Lung (tissue), 12 donors: Measurements from ENCODE around the gene INTS11. TPM values are rescaled to one million over a fixed set of nuclear protein-coding genes. Genes with fewer than 3 reads are reported as not detected.

Experiments used
- ATAC-seq: fragments of 200-7000 bp; cut with Tn5 transposase; one replicate; pipeline ENCODE4 v1.9.1; 2020; ENCODE audit warnings: moderate number of reproducible peaks; ENCODE audit not compliant: insufficient read depth, low FRiP score
- DNase-seq, 3 donors: peaks; one replicate each; pipeline ENCODE4 v3.0.0-alpha.2; 2013 to 2017
- H3K27ac ChIP-seq, 2 donors: one replicate each; pipeline ENCODE4 v1.5.1; 2013; ENCODE audit warnings: mild to moderate bottlenecking in 2 of 2, moderate library complexity in 2 of 2, control low read depth in 1 of 2, inconsistent platforms in 1 of 2, low read depth in 1 of 2, low read length in 1 of 2
- H3K27me3 ChIP-seq, 3 donors: one replicate each; pipeline ENCODE4 v1.5.1; 2013; ENCODE audit warnings: low read length in 2 of 3; ENCODE audit not compliant: control insufficient read depth in 3 of 3, insufficient read depth in 3 of 3
- H3K36me3 ChIP-seq, 4 donors: one replicate each; pipeline ENCODE4 v1.5.1; 2013; ENCODE audit warnings: low read length in 4 of 4, mild to moderate bottlenecking in 1 of 4, moderate library complexity in 1 of 4; ENCODE audit not compliant: control insufficient read depth in 4 of 4, insufficient read depth in 4 of 4
- H3K4me1 ChIP-seq, 5 donors: one replicate each; pipeline ENCODE4 v1.5.1; 2013; ENCODE audit warnings: low read length in 5 of 5, mild to moderate bottlenecking in 2 of 5, moderate library complexity in 1 of 5; ENCODE audit not compliant: control insufficient read depth in 5 of 5, insufficient read depth in 5 of 5
- H3K4me3 ChIP-seq: one replicate; pipeline ENCODE4 v1.5.1; 2013; ENCODE audit warnings: mild to moderate bottlenecking, control low read depth, moderate library complexity
- H3K9ac ChIP-seq, 2 donors: one replicate each; pipeline ENCODE4 v1.5.1; 2013; ENCODE audit warnings: low read length in 2 of 2, control low read depth in 1 of 2; ENCODE audit not compliant: insufficient read depth in 1 of 2
- H3K9me3 ChIP-seq, 4 donors: one replicate each; pipeline ENCODE4 v1.5.1; 2013; ENCODE audit warnings: low read length in 3 of 4, mild to moderate bottlenecking in 1 of 4, moderate library complexity in 1 of 4; ENCODE audit not compliant: control insufficient read depth in 4 of 4, insufficient read depth in 3 of 4
- WGBS, 2 donors: extraction: QIAGEN DNeasy Blood & Tissue Kit; methylation state at CpG; one replicate each; pipeline ENCODE4 v1.1.7; 2013; 5-methylcytosine and 5-hydroxymethylcytosine counted together
- polyA plus RNA-seq, 2 donors: library from polyadenylated mRNA; stranded (reverse); fragments of 200-250 nt; gene quantifications; one replicate each; pipeline ENCODE4 v1.2.1, GENCODE V29; 2013
- total RNA-seq, 2 donors: library from RNA; depleted of rRNA in 1 of 2; stranded (reverse); fragments of >200 nt in 1 of 2; gene quantifications; one replicate each; pipeline ENCODE4 v1.2.1, GENCODE V29; 2014 to 2021
- TF ChIP-seq, protein P1 (sequence below): IDR thresholded peaks from 2 replicates; pipeline ENCODE4 v1.5.1; 2012; ENCODE audit warnings: mild to moderate bottlenecking; ENCODE audit errors: control extremely low read depth, extremely low read depth
- donor health status: control.
- donor health status: control.
- donor health status: Bipolar disorder and iron deficiency.
- donor health status: healthy.
- donor health status: DM: yes; HTN: yes; CAD: no.

INTS11 gene
- total and polyA plus RNA-seq, 4 donors, result 89.8 to 130 (median 96.7) TPM

DNA sequence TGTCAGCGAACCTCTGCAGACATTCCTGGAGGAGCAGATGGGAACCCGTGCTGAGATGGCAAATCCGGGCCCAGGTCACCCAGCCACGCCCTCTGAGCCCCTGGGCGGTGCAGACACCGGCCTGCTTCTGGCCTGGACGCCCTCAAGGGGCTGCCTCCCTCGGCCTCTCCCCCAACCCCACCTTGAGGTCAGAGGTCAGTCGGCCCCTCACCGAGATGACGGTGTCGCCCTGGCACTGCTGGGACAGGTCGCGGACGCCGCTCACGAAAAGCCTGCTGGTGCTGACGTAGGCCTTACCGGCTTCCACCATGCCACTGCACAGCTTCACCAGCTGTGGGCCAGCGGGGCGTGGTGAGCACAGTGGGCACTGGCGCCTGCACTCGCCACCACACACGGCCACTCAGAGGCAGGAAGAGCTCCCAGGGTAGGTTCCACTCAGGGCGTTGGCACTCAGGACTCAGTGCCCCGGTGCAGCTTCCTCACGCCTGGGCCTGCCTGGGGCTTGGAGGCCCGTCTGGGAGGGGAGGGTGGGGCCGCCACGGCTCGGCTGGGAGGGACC, 21.4 kb downstream of the INTS11 start:
- H3K9ac ChIP-seq, result no peak overlapping the region
- ATAC-seq (no peak), DNase-seq (no peak)
- H3K4me3 ChIP-seq, result no peak overlapping the region
- no peaks in the 10 kb centered on the region for H3K9me3 ChIP-seq
- no peaks in the 10 kb centered on the region for H3K27me3 ChIP-seq
- peaks cover 11 to 30% (median 17%) of the 10 kb centered on the region in 5 donors for H3K4me1 ChIP-seq
- TF ChIP-seq, protein P1, sequence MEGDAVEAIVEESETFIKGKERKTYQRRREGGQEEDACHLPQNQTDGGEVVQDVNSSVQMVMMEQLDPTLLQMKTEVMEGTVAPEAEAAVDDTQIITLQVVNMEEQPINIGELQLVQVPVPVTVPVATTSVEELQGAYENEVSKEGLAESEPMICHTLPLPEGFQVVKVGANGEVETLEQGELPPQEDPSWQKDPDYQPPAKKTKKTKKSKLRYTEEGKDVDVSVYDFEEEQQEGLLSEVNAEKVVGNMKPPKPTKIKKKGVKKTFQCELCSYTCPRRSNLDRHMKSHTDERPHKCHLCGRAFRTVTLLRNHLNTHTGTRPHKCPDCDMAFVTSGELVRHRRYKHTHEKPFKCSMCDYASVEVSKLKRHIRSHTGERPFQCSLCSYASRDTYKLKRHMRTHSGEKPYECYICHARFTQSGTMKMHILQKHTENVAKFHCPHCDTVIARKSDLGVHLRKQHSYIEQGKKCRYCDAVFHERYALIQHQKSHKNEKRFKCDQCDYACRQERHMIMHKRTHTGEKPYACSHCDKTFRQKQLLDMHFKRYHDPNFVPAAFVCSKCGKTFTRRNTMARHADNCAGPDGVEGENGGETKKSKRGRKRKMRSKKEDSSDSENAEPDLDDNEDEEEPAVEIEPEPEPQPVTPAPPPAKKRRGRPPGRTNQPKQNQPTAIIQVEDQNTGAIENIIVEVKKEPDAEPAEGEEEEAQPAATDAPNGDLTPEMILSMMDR, result no peak
- no peak overlapping the region for H3K27ac ChIP-seq
- 84 to 85% methylated on average over 27 to 31 of the region's 31 CpGs for WGBS, 2 donors
- H3K36me3 ChIP-seq, result peaks cover 0 to 4% (median 0%) of the 10 kb centered on the region in 4 donors

DNA sequence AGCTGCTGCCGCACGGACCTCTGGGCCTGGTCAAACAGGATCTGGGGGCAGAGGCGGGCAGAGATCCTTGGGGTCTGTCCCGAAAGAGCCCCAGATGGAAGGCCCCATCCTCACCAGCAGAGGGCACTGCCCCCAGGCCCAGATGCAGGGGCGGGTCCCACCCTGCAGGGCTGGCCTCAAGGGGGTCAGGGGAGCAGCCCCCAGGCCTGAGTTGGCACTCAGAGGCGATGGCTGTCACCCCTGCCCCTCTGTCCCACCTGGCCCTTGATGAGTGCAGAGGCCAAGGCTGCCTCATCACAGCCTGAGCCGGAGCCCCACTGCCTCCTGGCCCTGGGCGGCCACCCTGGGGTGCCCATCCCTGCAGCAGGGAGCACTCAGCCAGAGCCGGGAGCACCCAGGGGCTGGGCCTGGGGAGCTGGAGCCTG, 22.4 kb downstream of the INTS11 start:
- no peak for DNase-seq
- Histone ChIP-seq H3K4me1 (peaks cover 11 to 28% (median 15%) of the 10 kb centered on the region in 5 donors), H3K4me3 (no peak overlapping the region), H3K36me3 (peaks cover 0 to 8% (median 0%) of the 10 kb centered on the region in 4 donors), H3K27ac (no peak overlapping the region), H3K9ac (no peak overlapping the region), H3K27me3 (no peaks in the 10 kb centered on the region), H3K9me3 (no peaks in the 10 kb centered on the region)
- no peak for ATAC-seq
- TF ChIP-seq, protein P1, result no peak
- WGBS, 2 donors, result 93 to 94% methylated on average over 8 to 9 of the region's 9 CpGs

DNA sequence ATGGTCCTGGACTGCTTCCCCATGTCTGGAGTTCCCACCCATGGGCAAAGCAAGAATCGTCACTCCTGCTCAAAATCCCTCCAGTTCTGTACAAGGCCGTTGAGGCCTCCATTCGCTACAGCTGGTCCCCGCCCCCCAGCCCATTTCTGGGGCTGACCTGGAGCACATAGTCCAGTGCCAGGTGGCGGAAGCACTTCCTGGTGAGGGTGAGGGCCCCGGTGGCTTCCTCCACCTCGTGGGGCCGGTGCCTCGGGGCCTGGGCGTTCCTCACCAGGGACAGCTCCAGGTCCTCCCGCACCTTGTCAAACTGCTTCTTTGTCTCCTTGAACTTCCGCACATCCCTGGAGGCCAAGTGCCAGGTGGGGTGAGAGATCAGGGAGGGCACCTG, 24.1 kb downstream of the INTS11 start:
- TF ChIP-seq, protein P1, result no peak
- no peak overlapping the region for H3K27ac ChIP-seq
- H3K9ac ChIP-seq, result no peak overlapping the region
- DNase-seq, result no peak
- H3K36me3 ChIP-seq, result peaks cover 0 to 14% (median 4%) of the 10 kb centered on the region in 4 donors
- H3K4me1 ChIP-seq, result peaks cover 2 to 13% (median 4%) of the 10 kb centered on the region in 5 donors
- WGBS, 2 donors, result 86 to 90% methylated on average over 12 of the region's 12 CpGs
- no peak overlapping the region for H3K4me3 ChIP-seq
- no peaks in the 10 kb centered on the region for H3K9me3 ChIP-seq
- no peaks in the 10 kb centered on the region for H3K27me3 ChIP-seq
- ATAC-seq, result no peak
